Fibroblast of skin of left biceps (primary cell): ENCODE measurements around the gene TMEM39A.

ENCODE experiments used
- DNase-seq, 2 experiments: peaks; one replicate each; pipeline ENCODE4 v3.0.0-alpha.2; 2013; ENCODE audit warnings: low read depth in 2 of 2

TMEM39A gene

GRCh38 chr3:119453822-119454221, 9.6 kb downstream of the TMEM39A start:
- DNase-seq = no peak

GRCh38 chr3:119444590-119444989, 18.8 kb downstream of the TMEM39A start:
- no peak for DNase-seq

GRCh38 chr3:119443179-119443578, 20.2 kb downstream of the TMEM39A start:
- no peak for DNase-seq

GRCh38 chr3:119437691-119438258, 25.6 kb downstream of the TMEM39A start:
- no peak for DNase-seq

- no peak for DNase-seq
These were observed 26.4 kb downstream of the TMEM39A start for GRCh38 chr3:119436977-119437376.

- no peak for DNase-seq
These were observed 28.7 kb downstream of the TMEM39A start for GRCh38 chr3:119434703-119435102.

- no peak for DNase-seq
These were observed 29.6 kb downstream of the TMEM39A start for GRCh38 chr3:119433613-119434325.

GRCh38 chr3:119428538-119428937, 34.9 kb downstream of the TMEM39A start:
- DNase-seq = no peak

- DNase-seq = no peak
These were observed 35.7 kb downstream of the TMEM39A start for GRCh38 chr3:119427669-119428068.

- no peak for DNase-seq
These were observed 43.2 kb downstream of the TMEM39A start for GRCh38 chr3:119420196-119420595.

GRCh38 chr3:119418641-119419040, 44.8 kb downstream of the TMEM39A start:
- DNase-seq = no peak

- DNase-seq = no peak
These were observed 45.5 kb downstream of the TMEM39A start for GRCh38 chr3:119417771-119418512.

- no peak for DNase-seq
These were observed 46.5 kb downstream of the TMEM39A start for GRCh38 chr3:119416873-119417272.

- no peak for DNase-seq
These were observed 49.7 kb downstream of the TMEM39A start for GRCh38 chr3:119413603-119414280.

GRCh38 chr3:119409844-119410243, 53.6 kb downstream of the TMEM39A start:
- no peak for DNase-seq

GRCh38 chr3:119408243-119408950, 55.0 kb downstream of the TMEM39A start:
- DNase-seq = no peak

- DNase-seq = no peak
These were observed 58.1 kb downstream of the TMEM39A start for GRCh38 chr3:119405315-119405714.

- no peak for DNase-seq
These were observed 60.2 kb downstream of the TMEM39A start for GRCh38 chr3:119403201-119403600.

- no peak for DNase-seq
These were observed 60.6 kb downstream of the TMEM39A start for GRCh38 chr3:119402791-119403190.

- DNase-seq = no peak
These were observed 61.6 kb downstream of the TMEM39A start for GRCh38 chr3:119401503-119402440.

GRCh38 chr3:119401069-119401468, 62.3 kb downstream of the TMEM39A start:
- no peak for DNase-seq
